ENCODE data around the gene FOXO3.

FOXO3 gene

GRCh38 chr6:108561742-108562502, 1.2 kb downstream of the FOXO3 start:
- Mint-ChIP-seq H3K36me3 (ENCODE audit: low read depth) (peaks cover 21% of the 10 kb centered on the region), H3K4me3 (peak overlapping the region; percentile 66), H3K27ac (peak overlapping the region; percentile 57), H3K27me3 (peaks cover 10% of the 10 kb centered on the region), H3K9me3 (no peaks in the 10 kb centered on the region), H3K4me1 (ENCODE audit: low read depth) (peaks cover 57% of the 10 kb centered on the region)
- DNase-seq, result no peak

DNA sequence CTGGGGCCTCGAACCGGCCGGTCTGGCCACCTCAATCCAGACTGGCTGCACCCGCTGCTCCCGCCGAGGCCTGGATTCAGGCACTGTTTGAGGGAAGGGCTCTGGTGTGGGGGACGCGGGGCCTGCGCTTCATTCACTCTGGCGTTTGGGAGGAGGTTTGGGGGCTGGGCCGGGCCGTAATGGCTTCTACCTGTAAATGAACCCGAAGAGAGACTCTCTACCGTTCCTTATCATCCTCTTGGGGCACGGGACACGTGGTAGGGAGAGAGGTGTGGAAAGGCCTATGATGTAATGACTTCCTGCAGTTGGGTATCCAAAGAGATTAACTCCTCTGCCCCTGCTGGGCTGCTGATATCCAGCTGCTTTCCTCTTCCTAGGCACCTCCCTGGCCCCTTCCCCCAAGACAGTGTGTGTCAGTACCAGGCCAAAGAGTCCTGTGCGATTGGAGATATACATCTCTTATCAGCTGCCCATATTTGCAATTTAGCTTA, 1.8 kb downstream of the FOXO3 start:
- no peak for DNase-seq
- H3K27ac Mint-ChIP-seq, result no peak overlapping the region
- no peaks in the 10 kb centered on the region for H3K9me3 Mint-ChIP-seq
- H3K4me3 Mint-ChIP-seq, result peak overlapping the region; percentile 66
- H3K4me1 Mint-ChIP-seq (ENCODE audit: low read depth), result peaks cover 56% of the 10 kb centered on the region
- H3K36me3 Mint-ChIP-seq (ENCODE audit: low read depth), result peaks cover 27% of the 10 kb centered on the region
- peaks cover 10% of the 10 kb centered on the region for H3K27me3 Mint-ChIP-seq

GRCh38 chr6:108563292-108563691, 2.6 kb downstream of the FOXO3 start:
- DNase-seq, result no peak
- Mint-ChIP-seq H3K36me3 (ENCODE audit: low read depth) (peaks cover 31% of the 10 kb centered on the region), H3K4me1 (ENCODE audit: low read depth) (peaks cover 60% of the 10 kb centered on the region), H3K27ac (no peak overlapping the region), H3K27me3 (peaks cover 10% of the 10 kb centered on the region), H3K4me3 (no peak overlapping the region), H3K9me3 (no peaks in the 10 kb centered on the region)

DNA sequence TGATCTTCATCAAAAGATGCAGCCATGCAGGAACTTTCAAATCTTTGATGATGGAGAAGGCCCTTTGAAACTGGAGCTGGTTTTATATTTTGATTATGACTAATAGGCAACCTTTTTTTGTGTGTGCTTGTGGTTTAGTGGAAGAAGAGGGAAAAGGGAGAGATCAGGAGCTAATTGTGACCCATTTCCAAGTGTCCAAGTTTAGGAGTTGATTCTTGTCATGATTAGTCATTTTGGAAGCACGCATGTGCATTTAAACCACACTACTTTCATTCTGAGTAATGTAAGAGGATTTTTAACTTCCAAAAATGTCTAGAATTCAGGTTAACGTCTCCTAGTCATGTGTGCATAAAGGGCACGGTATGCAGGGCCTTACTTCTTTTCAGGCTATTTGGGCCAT, 3.5 kb downstream of the FOXO3 start:
- Mint-ChIP-seq H3K4me3 (peak overlapping the region; percentile 6), H3K9me3 (no peaks in the 10 kb centered on the region), H3K27ac (peak overlapping the region; percentile 89), H3K4me1 (ENCODE audit: low read depth) (peaks cover 68% of the 10 kb centered on the region), H3K27me3 (peaks cover 10% of the 10 kb centered on the region), H3K36me3 (ENCODE audit: low read depth) (peaks cover 36% of the 10 kb centered on the region)
- no peak for DNase-seq

DNA sequence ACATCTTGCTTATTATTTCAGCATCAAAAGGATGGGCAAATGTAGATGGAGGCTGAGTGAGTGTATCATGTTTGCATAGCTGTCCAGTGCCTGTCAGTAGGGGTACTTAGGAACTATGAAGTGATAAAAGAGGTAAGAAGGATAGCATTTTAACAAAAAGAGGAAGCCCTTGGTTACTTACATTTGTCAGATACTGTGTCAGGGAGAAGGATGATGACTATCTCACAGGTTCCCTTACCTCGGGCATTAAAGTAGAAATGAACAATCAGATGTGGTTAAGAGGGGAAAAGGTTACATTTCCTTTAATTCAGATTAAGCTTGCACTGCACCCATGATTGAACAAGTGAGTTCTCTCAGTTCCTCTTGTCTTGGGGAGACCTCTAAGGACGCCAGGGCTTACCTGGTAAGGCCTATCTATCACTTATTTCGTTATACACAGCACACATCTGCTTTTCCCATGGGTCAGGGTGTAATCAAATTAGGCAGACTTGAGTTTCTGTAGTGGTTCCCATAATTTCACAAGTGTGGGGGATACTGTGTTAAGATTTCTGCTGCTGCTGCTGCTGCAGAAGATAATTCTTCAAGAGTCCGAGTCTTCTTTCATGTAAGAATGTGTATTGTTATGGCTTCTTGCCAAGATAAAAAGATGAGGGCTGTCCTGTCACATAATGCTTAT, 4.5 kb downstream of the FOXO3 start:
- Mint-ChIP-seq H3K27ac (peak overlapping the region; percentile 89), H3K27me3 (peaks cover 10% of the 10 kb centered on the region), H3K4me3 (peak overlapping the region; percentile 37), H3K4me1 (ENCODE audit: low read depth) (peaks cover 72% of the 10 kb centered on the region), H3K9me3 (no peaks in the 10 kb centered on the region), H3K36me3 (ENCODE audit: low read depth) (peaks cover 42% of the 10 kb centered on the region)
- DNase-seq, result no peak

- peaks cover 47% of the 10 kb centered on the region for H3K36me3 Mint-ChIP-seq (ENCODE audit: low read depth)
- H3K4me1 Mint-ChIP-seq (ENCODE audit: low read depth), result peaks cover 72% of the 10 kb centered on the region
- peak overlapping the region; percentile 89 for H3K27ac Mint-ChIP-seq
- peak overlapping the region; percentile 37 for H3K4me3 Mint-ChIP-seq
- DNase-seq, result no peak
- peaks cover 10% of the 10 kb centered on the region for H3K27me3 Mint-ChIP-seq
- no peaks in the 10 kb centered on the region for H3K9me3 Mint-ChIP-seq
Measured at GRCh38 chr6:108565893-108566292, 5.2 kb downstream of the FOXO3 start.

DNA sequence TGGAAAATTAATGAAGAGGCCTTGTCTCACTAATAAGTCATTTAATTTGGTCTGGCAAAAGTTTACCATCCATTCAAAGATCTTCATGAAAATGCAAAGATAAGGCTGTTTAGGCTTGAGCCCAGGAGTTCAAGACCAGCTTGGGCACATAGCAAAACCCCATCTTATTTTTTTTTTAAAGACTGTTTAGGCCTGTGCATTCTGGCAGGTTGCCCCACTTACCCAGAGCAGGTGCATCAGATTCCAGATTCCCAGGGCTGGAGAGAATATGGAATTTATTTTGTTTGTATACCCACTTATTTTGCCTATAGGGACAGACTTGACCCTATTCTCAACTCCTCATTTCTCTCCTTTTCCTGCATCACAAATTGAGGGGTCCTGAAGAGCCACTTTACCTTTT, 5.7 kb downstream of the FOXO3 start:
- DNase-seq, result no peak
- H3K4me1 Mint-ChIP-seq (ENCODE audit: low read depth), result peaks cover 72% of the 10 kb centered on the region
- H3K9me3 Mint-ChIP-seq, result no peaks in the 10 kb centered on the region
- peak overlapping the region; percentile 89 for H3K27ac Mint-ChIP-seq
- peaks cover 52% of the 10 kb centered on the region for H3K36me3 Mint-ChIP-seq (ENCODE audit: low read depth)
- no peak overlapping the region for H3K4me3 Mint-ChIP-seq
- H3K27me3 Mint-ChIP-seq, result peaks cover 10% of the 10 kb centered on the region

- Mint-ChIP-seq H3K27ac (no peak overlapping the region), H3K27me3 (no peaks in the 10 kb centered on the region), H3K4me3 (no peak overlapping the region)
Measured at GRCh38 chr6:108568101-108568500, 7.4 kb downstream of the FOXO3 start.

DNA sequence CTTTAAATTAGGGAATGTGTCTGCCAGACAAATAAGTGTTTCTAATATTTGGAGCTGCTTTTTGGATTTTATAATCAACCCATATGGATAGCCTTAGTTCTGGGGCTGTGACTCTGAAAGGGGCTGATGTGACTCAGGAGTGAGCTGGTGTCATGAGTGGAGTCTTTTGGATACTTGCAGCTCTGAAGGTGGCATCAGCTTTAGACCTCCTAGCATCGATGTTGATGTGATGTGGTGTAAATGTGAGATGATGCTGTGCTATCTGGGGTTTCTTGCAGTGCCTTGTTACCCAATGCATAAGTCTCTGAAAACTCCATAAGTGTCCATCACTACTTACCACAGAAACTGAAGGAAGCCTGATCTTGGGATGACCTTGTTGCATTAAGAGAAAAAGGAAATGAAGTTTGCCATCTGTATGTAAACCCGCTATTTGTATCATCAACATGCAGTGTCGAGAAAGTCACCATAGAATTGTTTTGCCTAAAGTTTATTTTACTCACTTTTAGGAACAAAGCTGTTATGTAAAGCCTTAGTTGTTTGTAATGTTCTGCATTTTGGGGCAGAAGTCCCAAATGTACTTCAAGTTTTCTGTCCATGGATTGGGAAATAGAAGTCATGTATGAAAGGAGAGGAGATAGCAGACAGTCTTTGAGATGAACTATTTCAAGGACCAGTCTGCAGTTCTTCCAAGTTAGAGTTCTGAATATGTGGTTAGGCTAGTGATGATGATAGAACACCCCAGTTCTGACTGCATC, 8.0 kb downstream of the FOXO3 start:
- H3K36me3 Mint-ChIP-seq (ENCODE audit: low read depth), result peaks cover 47% of the 10 kb centered on the region
- no peak overlapping the region for H3K4me3 Mint-ChIP-seq
- no peak for DNase-seq
- H3K4me1 Mint-ChIP-seq (ENCODE audit: low read depth), result peaks cover 54% of the 10 kb centered on the region
- no peak overlapping the region for H3K27ac Mint-ChIP-seq
- H3K9me3 Mint-ChIP-seq, result no peaks in the 10 kb centered on the region
- no peaks in the 10 kb centered on the region for H3K27me3 Mint-ChIP-seq

More at GRCh38 chr6:108568101-108568500, 7.4 kb downstream of the FOXO3 start:
- Mint-ChIP-seq H3K36me3 (ENCODE audit: low read depth) (peaks cover 47% of the 10 kb centered on the region), H3K9me3 (no peaks in the 10 kb centered on the region), H3K4me1 (ENCODE audit: low read depth) (peaks cover 58% of the 10 kb centered on the region)
- no peak for DNase-seq

GRCh38 chr6:108570517-108570916, 9.8 kb downstream of the FOXO3 start:
- Mint-ChIP-seq H3K9me3 (no peaks in the 10 kb centered on the region), H3K36me3 (ENCODE audit: low read depth) (peaks cover 47% of the 10 kb centered on the region), H3K4me3 (no peak overlapping the region), H3K27me3 (no peaks in the 10 kb centered on the region), H3K27ac (no peak overlapping the region), H3K4me1 (ENCODE audit: low read depth) (peaks cover 50% of the 10 kb centered on the region)
- DNase-seq, result no peak

GRCh38 chr6:108574457-108575141, 13.9 kb downstream of the FOXO3 start:
- H3K4me1 Mint-ChIP-seq (ENCODE audit: low read depth), result peaks cover 53% of the 10 kb centered on the region
- H3K36me3 Mint-ChIP-seq (ENCODE audit: low read depth), result peaks cover 34% of the 10 kb centered on the region
- no peak overlapping the region for H3K27ac Mint-ChIP-seq
- DNase-seq, result no peak
- H3K4me3 Mint-ChIP-seq, result no peak overlapping the region
- H3K9me3 Mint-ChIP-seq, result no peaks in the 10 kb centered on the region
- H3K27me3 Mint-ChIP-seq, result no peaks in the 10 kb centered on the region

DNA sequence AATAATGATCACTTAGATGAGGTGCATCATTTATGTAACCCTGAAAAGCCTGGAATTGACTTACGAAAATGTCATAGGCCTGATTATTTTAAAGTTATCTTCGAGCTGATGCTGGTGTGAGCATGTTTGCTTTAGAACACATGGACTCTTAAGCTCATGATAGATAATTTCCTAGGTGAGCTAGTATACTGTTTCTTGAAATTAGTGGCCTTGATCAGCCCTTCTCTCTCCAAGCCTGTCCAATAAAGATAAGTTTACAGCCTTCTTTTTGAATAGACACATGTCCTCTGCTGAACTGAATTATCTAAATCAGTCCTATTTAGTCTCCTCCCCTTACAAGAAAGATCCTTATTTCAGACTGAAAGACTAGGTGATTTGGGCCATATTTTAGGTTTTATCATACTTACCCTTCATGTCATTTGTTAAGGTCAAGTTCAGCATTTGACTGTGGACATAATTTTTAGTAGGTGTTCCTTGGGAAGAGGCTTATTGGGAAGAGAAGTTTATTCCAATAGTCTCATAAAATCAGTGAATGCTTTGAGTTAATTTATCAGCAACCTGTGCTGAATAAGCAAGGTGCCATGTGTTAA, 15.3 kb downstream of the FOXO3 start:
- no peak for DNase-seq
- H3K27me3 Mint-ChIP-seq, result no peaks in the 10 kb centered on the region
- H3K4me3 Mint-ChIP-seq, result no peak overlapping the region
- peaks cover 26% of the 10 kb centered on the region for H3K36me3 Mint-ChIP-seq (ENCODE audit: low read depth)
- no peak overlapping the region for H3K27ac Mint-ChIP-seq
- H3K9me3 Mint-ChIP-seq, result no peaks in the 10 kb centered on the region
- peaks cover 59% of the 10 kb centered on the region for H3K4me1 Mint-ChIP-seq (ENCODE audit: low read depth)

- Mint-ChIP-seq H3K36me3 (ENCODE audit: low read depth) (peaks cover 19% of the 10 kb centered on the region), H3K4me3 (no peak overlapping the region), H3K9me3 (no peaks in the 10 kb centered on the region), H3K27me3 (no peaks in the 10 kb centered on the region), H3K27ac (no peak overlapping the region), H3K4me1 (ENCODE audit: low read depth) (peaks cover 66% of the 10 kb centered on the region)
- DNase-seq, result no peak
Measured at GRCh38 chr6:108576709-108577108, 16.0 kb downstream of the FOXO3 start.

DNA sequence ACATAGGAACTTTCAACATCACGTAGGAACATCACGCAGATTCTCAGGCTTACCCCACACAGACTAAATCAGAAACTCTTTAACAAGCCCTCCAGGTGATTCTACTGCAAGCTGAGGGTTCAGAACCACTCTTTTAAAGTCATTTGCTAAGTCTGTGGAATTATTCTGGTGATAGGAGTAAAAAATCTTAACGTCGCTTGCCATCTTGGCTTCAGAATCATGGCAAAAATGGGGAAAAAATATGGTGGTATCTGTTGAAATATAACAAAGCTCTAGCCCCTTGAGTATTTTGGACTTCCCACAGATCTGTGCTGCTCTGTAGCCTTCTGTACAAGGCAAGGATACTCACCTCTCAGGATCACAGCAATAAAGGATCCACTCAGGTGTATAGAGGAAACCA, 17.4 kb downstream of the FOXO3 start:
- H3K27me3 Mint-ChIP-seq, result no peaks in the 10 kb centered on the region
- H3K9me3 Mint-ChIP-seq, result no peaks in the 10 kb centered on the region
- no peak for DNase-seq
- H3K27ac Mint-ChIP-seq, result no peak overlapping the region
- H3K36me3 Mint-ChIP-seq (ENCODE audit: low read depth), result peaks cover 14% of the 10 kb centered on the region
- H3K4me3 Mint-ChIP-seq, result no peak overlapping the region
- peaks cover 79% of the 10 kb centered on the region for H3K4me1 Mint-ChIP-seq (ENCODE audit: low read depth)

All from activated T-cell treated with anti-CD3 and anti-CD28 coated beads, Interleukin-2, amount 50 U/mL, for 24 hours (primary cell).